H1 (cell line): ENCODE measurements around the gene SKAP2. TPM values are rescaled to one million over a fixed set of nuclear protein-coding genes. Genes with fewer than 3 reads are reported as not detected.

Source experiments
- CEBPB ChIP-seq: IDR thresholded peaks from 2 replicates; pipeline ENCODE4 v1.6.1; 2012; ENCODE audit warnings: low read depth, low read length
- CHD2 ChIP-seq: IDR thresholded peaks from 2 replicates; pipeline ENCODE4 v1.6.1; 2012; ENCODE audit warnings: low read length, improper control_type of control experiment
- EP300 ChIP-seq, 2 experiments: IDR thresholded peaks; 1 replicate in 1 of 2; 2 replicates in 1 of 2; pipeline ENCODE4 v1.6.1; 2011 to 2012; ENCODE audit warnings: low read depth in 2 of 2, low read length in 2 of 2, mild to moderate bottlenecking in 2 of 2, borderline replicate concordance in 1 of 2, inconsistent platforms in 1 of 2, moderate library complexity in 1 of 2
- FOSL1 ChIP-seq: IDR thresholded peaks from 2 replicates; pipeline ENCODE4 v1.6.1; 2011; ENCODE audit warnings: mild to moderate bottlenecking, low read depth, low read length, moderate library complexity; ENCODE audit not compliant: insufficient read depth
- GABPA ChIP-seq: IDR thresholded peaks from 2 replicates; pipeline ENCODE4 v1.6.1; 2011; ENCODE audit warnings: mild to moderate bottlenecking, low read length, moderate library complexity, borderline replicate concordance; ENCODE audit not compliant: insufficient read depth
- JUND ChIP-seq: IDR thresholded peaks from 2 replicates; pipeline ENCODE4 v1.6.1; 2011; ENCODE audit warnings: mild to moderate bottlenecking, improper control_type of control experiment, low read length
- KDM4A ChIP-seq: IDR thresholded peaks from one replicate; pipeline ENCODE4 v1.7.1; 2012; ENCODE audit warnings: low read depth, mild to moderate bottlenecking, moderate library complexity, low read length, inconsistent platforms; ENCODE audit not compliant: severe bottlenecking
- KDM5A ChIP-seq: fragments of 200-600 bp; IDR thresholded peaks from 2 replicates; pipeline ENCODE4 v1.7.1; 2012; ENCODE audit warnings: mild to moderate bottlenecking, low read length, inconsistent platforms, mixed read lengths
- MAFK ChIP-seq: IDR thresholded peaks from 2 replicates; pipeline ENCODE4 v1.6.1; 2012; ENCODE audit warnings: low read depth, mild to moderate bottlenecking, improper control_type of control experiment, low read length
- PHF8 ChIP-seq: fragments of 200-600 bp; sonication (generic); conservative IDR thresholded peaks from 2 replicates; pipeline ENCODE4 v1.7.1; 2012; ENCODE audit warnings: low read depth, mild to moderate bottlenecking, inconsistent platforms, low read length, moderate library complexity
- POLR2AphosphoS5 ChIP-seq: IDR thresholded peaks from 2 replicates; pipeline ENCODE4 v1.6.1; 2011; ENCODE audit warnings: low read depth, low read length
- RAD21 ChIP-seq, 2 experiments: IDR thresholded peaks in 1 of 2; conservative IDR thresholded peaks in 1 of 2; 2 replicates each; pipeline ENCODE4 v1.6.1; 2011; ENCODE audit warnings: low read depth in 2 of 2, low read length in 2 of 2, improper control_type of control experiment in 1 of 2, inconsistent platforms in 1 of 2, mild to moderate bottlenecking in 1 of 2, moderate library complexity in 1 of 2
- SAP30 ChIP-seq: fragments of 300-600 bp; sonication (generic); IDR thresholded peaks from 2 replicates; pipeline ENCODE4 v1.7.1; 2012; ENCODE audit warnings: low read length, moderate library complexity, mild to moderate bottlenecking, inconsistent platforms; ENCODE audit not compliant: insufficient read depth, insufficient replicate concordance
- SIN3A ChIP-seq, 2 experiments: IDR thresholded peaks in 1 of 2; conservative IDR thresholded peaks in 1 of 2; 2 replicates each; pipeline ENCODE4 v1.6.1; 2011 to 2012; ENCODE audit warnings: low read length in 2 of 2, improper control_type of control experiment in 1 of 2, low read depth in 1 of 2, mild to moderate bottlenecking in 1 of 2
- SP4 ChIP-seq: IDR thresholded peaks from 2 replicates; pipeline ENCODE4 v1.6.1; 2012; ENCODE audit warnings: low read length, inconsistent platforms
- ZNF274 ChIP-seq: IDR thresholded peaks from 2 replicates; pipeline ENCODE4 v1.7.0; 2012; ENCODE audit warnings: low read length, borderline replicate concordance; ENCODE audit errors: extremely low read depth
- polyA plus RNA-seq, 7 experiments: library from polyadenylated mRNA; depleted of rRNA in 3 of 7; stranded (reverse) in 5 of 7; unstranded in 2 of 7; fragments of >200 nt in 5 of 7; fragments of 200-250 nt in 2 of 7; gene quantifications; 1 replicate in 5 of 7; 2 replicates in 1 of 7; 4 replicates in 1 of 7; pipeline versions ENCODE4 v1.2.1 to v1.2.3, GENCODE V29; 2011 to 2013; ENCODE audit warnings: missing spikeins in 2 of 7, mixed read lengths in 2 of 7
- total RNA-seq: library from RNA; stranded (reverse); fragmentation: NEBNext Ultra II Directional; extraction: Animal tissue kit (Norgen Biotek cat#: 25700); gene quantifications from 2 replicates; pipeline ENCODE4 v1.2.1, GENCODE V29; 2021
- TF ChIP-seq, protein P1 (sequence below): IDR thresholded peaks from 2 replicates; pipeline ENCODE4 v1.6.1; 2012; ENCODE audit warnings: inconsistent platforms

The SKAP2 gene
- total and polyA plus RNA-seq, 2 of the 8 experiments (the other 6 are each of a cell fraction or from before 2014, with no cell fraction given) = 0.53 to 5.1 TPM

DNA sequence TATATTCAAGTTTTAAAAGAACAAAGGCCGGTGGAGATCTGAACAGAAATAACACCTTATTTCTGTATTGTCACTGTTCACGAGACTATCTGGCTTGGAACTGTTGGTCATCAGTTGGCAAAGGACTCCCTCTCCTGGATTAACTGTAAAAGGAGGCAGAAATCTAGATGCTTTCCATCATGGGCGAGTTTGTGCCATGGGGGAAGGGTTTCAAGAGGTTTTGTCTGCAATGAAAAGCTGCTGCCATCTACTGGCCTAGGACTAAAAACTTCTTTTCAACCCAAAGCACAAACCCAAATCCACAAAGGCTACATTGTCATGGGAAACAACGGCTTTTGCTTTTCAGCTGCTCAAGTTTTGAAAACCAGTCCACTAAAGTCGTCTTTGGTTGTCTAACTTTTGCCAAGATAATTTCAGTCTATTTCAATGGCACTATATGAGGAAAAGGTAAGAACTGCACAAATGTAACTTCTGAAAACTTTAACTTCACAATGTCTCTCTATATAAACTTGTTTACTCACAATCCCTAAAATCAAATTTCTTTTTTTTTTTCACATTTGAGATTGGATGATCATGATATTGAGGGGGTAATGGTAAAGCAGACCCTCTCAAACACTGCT, 196.8 kb downstream of the SKAP2 start (continued):
- TF ChIP-seq ZNF274 (no peak), EP300 (IDR thresholded peaks at IDR 0.05; ENCODE audit: borderline replicate concordance in 1 of 2, low read depth in 2 of 2, low read length in 2 of 2) (0 out of 3 replicates have a peak, but pooled peaks of 1 of the 2 experiments have one; percentile 51), GABPA (no peak), KDM5A (no peak), SAP30 (no peak), CHD2 (peak; percentile 67; the same call in 1 of the 2 replicates), JUND (peak; percentile 59; the same call in 1 of the 2 replicates), SIN3A (conservative IDR thresholded peaks at IDR 0.05 in 1 of 2, IDR thresholded peaks at IDR 0.05 in 1 of 2; ENCODE audit: low read depth in 1 of 2, low read length in 2 of 2) (no peak), FOSL1 (no peak), RAD21 (IDR thresholded peaks at IDR 0.05 in 1 of 2, conservative IDR thresholded peaks at IDR 0.05 in 1 of 2; ENCODE audit: low read depth in 2 of 2, low read length in 2 of 2) (peak; percentile 100), CEBPB (peak; percentile 20; the same call in 1 of the 2 replicates), POLR2AphosphoS5 (no peak), KDM4A (no peak), SP4 (no peak), PHF8 (no peak), MAFK (no peak; the same call in 1 of the 2 replicates)
- TF ChIP-seq, protein P1, sequence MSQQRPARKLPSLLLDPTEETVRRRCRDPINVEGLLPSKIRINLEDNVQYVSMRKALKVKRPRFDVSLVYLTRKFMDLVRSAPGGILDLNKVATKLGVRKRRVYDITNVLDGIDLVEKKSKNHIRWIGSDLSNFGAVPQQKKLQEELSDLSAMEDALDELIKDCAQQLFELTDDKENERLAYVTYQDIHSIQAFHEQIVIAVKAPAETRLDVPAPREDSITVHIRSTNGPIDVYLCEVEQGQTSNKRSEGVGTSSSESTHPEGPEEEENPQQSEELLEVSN = no peak
